ENCODE measurements around the gene HDAC4.

- no peak for TF ChIP-seq CTCF (conservative IDR thresholded peaks at IDR 0.05; ENCODE audit: low read depth in 2 of 2)
- TF ChIP-seq EZH2phosphoT487 (IDR thresholded peaks at IDR 0.05; ENCODE audit: unreplicated experiment) = no peak
- TF ChIP-seq REST (IDR thresholded peaks at IDR 0.05; ENCODE audit: unreplicated experiment) = no peak
- no peak for TF ChIP-seq EZH2 (IDR thresholded peaks at IDR 0.05; ENCODE audit: low read depth, unreplicated experiment)
- no peak for TF ChIP-seq POLR2AphosphoS5 (IDR thresholded peaks at IDR 0.05; ENCODE audit: low read depth)
- TF ChIP-seq CREB1 (CRISPR knock-in tag; IDR thresholded peaks at IDR 0.05; ENCODE audit: low read depth) = no peak
- TF ChIP-seq ETS1 (IDR thresholded peaks at IDR 0.05) = no peak
- no peak for TF ChIP-seq JUNB (IDR thresholded peaks at IDR 0.05; ENCODE audit: unreplicated experiment)
- no peak for TF ChIP-seq STAT1 (IDR thresholded peaks at IDR 0.05; ENCODE audit: unreplicated experiment)
- TF ChIP-seq ZNF114 (CRISPR knock-in tag; IDR thresholded peaks at IDR 0.05) = no peak
- TF ChIP-seq ZNF331 (CRISPR knock-in tag; IDR thresholded peaks at IDR 0.05; ENCODE audit: low read depth) = no peak
Observed at GRCh38 chr2:239392072-239392357, 8.8 kb downstream of the HDAC4 start.

All from GM23338 (cell line).